WERI-Rb-1 (cell line): ENCODE results near the gene B4GALNT4.
"Not testable (repeated sequence)": the region's sequence is repeated elsewhere in the genome, so short reads cannot be mapped to it uniquely, and the experiment has no call there.

Experiments
- DNase-seq: peaks from one replicate; pipeline ENCODE4 v3.0.0-alpha.2; 2020
- H3K27ac ChIP-seq: fragments of 250-450 bp; sonication (Bioruptor Pico); 2 replicates; pipeline ENCODE4 v1.5.1; 2020; ENCODE audit warnings: mild to moderate bottlenecking, moderate library complexity
- H3K27me3 ChIP-seq: fragments of 250-450 bp; sonication (Bioruptor Pico); 2 replicates; pipeline ENCODE4 v1.5.1; 2021; ENCODE audit warnings: mild to moderate bottlenecking, low read depth, moderate library complexity; ENCODE audit not compliant: insufficient read depth, severe bottlenecking
- H3K36me3 ChIP-seq: fragments of 250-450 bp; sonication (Bioruptor Pico); 2 replicates; pipeline ENCODE4 v1.5.1; 2020; ENCODE audit warnings: mild to moderate bottlenecking, moderate library complexity
- H3K4me3 ChIP-seq: 2 replicates; pipeline ENCODE4 v1.5.1; 2011; ENCODE audit warnings: low read depth, mild to moderate bottlenecking, control low read depth, low read length
- H3K9me3 ChIP-seq: fragments of 250-450 bp; sonication (Bioruptor Pico); 2 replicates; pipeline ENCODE4 v1.5.1; 2021; ENCODE audit warnings: mild to moderate bottlenecking, moderate library complexity; ENCODE audit not compliant: severe bottlenecking
- CTCF ChIP-seq: IDR thresholded peaks from 2 replicates; pipeline ENCODE4 v1.5.1; 2011; ENCODE audit warnings: low read depth, mild to moderate bottlenecking, control low read depth, inconsistent platforms, low read length

B4GALNT4 gene

GRCh38 chr11:330694-331357 lies 38.5 kb upstream of the B4GALNT4 start:
- Histone ChIP-seq H3K27me3 (no peaks in the 10 kb centered on the region), H3K4me3 (no peak overlapping the region), H3K36me3 (no peaks in the 10 kb centered on the region), H3K9me3 (no peaks in the 10 kb centered on the region), H3K27ac (no peak overlapping the region)
- DNase-seq: no peak
- no peak for TF ChIP-seq CTCF

- no peak for DNase-seq
- no peaks in the 10 kb centered on the region for H3K27me3 ChIP-seq
- H3K36me3 ChIP-seq: no peaks in the 10 kb centered on the region
- TF ChIP-seq CTCF: no peak
- no peaks in the 10 kb centered on the region for H3K9me3 ChIP-seq
- no peak overlapping the region for H3K27ac ChIP-seq
- H3K4me3 ChIP-seq: no peak overlapping the region
These were observed 37.8 kb upstream of the B4GALNT4 start for GRCh38 chr11:331358-332060.

- H3K27ac ChIP-seq: no peak overlapping the region
- no peak for DNase-seq
- TF ChIP-seq CTCF: no peak
- H3K4me3 ChIP-seq: no peak overlapping the region
- H3K9me3 ChIP-seq: no peaks in the 10 kb centered on the region
- H3K36me3 ChIP-seq: no peaks in the 10 kb centered on the region
- no peaks in the 10 kb centered on the region for H3K27me3 ChIP-seq
These were observed 36.4 kb upstream of the B4GALNT4 start for GRCh38 chr11:332651-333480.

GRCh38 chr11:333616-334263 lies 35.6 kb upstream of the B4GALNT4 start:
- DNase-seq, H3K27me3 ChIP-seq: not testable (repeated sequence)

GRCh38 chr11:334264-334994 lies 34.9 kb upstream of the B4GALNT4 start:
- Histone ChIP-seq H3K27me3 (no peaks in the 10 kb centered on the region), H3K9me3 (no peaks in the 10 kb centered on the region), H3K4me3 (no peak overlapping the region), H3K27ac (no peak overlapping the region), H3K36me3 (no peaks in the 10 kb centered on the region)
- DNase-seq: no peak
- no peak for TF ChIP-seq CTCF

More at GRCh38 chr11:333616-334263, 35.6 kb upstream of the B4GALNT4 start:
- H3K36me3 ChIP-seq, H3K4me3 ChIP-seq, H3K27ac ChIP-seq, H3K9me3 ChIP-seq: not testable (repeated sequence)
